ENCODE results near the gene LNPEP.

The LNPEP gene

DNA sequence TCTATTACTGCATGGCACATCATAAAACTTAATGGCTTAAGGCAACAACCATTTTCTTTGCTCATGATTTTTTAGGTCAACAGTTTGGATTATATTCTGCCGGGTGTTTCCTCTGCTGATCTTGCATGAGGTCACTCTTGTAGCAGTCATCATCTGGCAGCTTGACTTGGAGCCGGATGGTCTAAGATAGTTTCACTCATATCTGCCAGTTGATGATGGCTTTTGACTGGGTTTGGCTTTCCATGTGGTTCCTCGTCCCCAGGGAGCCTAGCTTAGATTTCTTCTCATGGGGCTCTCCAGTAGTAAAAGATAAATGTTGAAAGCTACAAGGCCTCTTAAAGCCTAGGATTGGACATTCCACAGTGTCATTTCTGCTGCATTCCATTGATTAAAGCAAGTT lies 27.4 kb downstream of the LNPEP start:
- no peak for DNase-seq

GRCh38 chr5:96966801-96967200 lies 30.9 kb downstream of the LNPEP start:
- DNase-seq: no peak

- DNase-seq: no peak
These were observed 31.5 kb downstream of the LNPEP start for GRCh38 chr5:96967400-96967799.

DNA sequence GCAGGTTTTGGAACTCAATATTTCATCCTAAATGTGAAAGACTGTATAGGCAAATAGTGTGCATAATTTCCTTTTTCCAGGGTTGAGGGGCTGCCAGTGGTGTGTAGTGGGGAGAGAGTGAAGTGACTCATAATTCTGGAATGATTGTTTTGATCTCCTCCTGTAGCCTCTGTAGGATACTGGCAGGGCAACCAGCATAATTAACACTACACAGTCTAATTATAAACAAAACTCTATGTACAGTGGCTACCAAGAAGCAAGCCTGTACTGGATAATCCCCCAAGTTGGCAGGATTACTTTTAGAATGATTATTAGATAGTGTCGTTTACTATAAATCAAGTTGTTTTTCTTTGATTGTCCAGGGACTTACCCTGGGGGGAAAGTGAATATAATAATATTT lies 32.2 kb downstream of the LNPEP start:
- no peak for DNase-seq

DNA sequence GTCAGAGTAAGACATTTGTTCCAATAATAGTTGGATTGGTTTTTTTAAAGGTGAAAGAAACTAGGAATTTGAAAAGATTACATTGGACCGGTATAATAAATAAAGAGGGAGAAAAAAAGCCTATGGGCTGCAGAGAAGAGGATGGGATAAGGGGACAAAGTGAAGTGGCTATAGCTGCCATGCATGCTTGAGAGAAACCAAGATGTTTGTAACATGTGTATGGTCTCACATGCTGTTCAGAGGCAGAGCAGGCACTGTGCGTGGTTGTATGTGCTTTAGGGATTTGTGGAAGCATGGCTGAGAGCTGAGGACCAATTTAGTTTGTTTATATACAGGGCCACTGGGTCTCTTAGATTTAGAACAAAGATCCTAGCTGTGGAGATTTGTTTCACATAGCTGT lies 32.7 kb downstream of the LNPEP start:
- DNase-seq: no peak

DNA sequence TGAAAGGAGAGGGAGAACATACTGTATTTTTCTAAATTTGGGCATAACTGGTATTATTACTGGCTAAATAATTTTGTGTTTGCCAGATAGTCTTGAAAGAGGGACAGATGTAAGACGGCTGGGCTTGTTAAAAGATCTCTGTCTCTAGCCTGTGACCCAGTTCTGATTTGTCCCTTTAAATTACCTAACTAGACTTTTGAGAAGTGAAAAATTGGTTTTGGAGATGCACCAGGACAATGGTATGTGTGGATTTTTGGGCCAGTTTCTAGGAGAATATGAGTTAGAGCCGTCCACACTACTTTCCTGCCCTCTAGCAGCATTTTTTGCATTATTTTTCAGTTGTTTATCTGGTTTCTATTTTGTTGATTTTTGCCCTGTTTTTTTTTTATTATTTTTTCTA lies 33.5 kb downstream of the LNPEP start:
- no peak for DNase-seq

GRCh38 chr5:96972599-96973334 lies 36.9 kb downstream of the LNPEP start:
- DNase-seq: no peak

GRCh38 chr5:96973532-96974401 lies 37.9 kb downstream of the LNPEP start:
- DNase-seq: no peak

GRCh38 chr5:96975656-96976055 lies 39.8 kb downstream of the LNPEP start:
- no peak for DNase-seq

GRCh38 chr5:96977228-96977627 lies 41.3 kb downstream of the LNPEP start:
- no peak for DNase-seq

GRCh38 chr5:96978812-96979449 lies 43.1 kb downstream of the LNPEP start:
- no peak for DNase-seq

- no peak for DNase-seq
These were observed 48.8 kb downstream of the LNPEP start for GRCh38 chr5:96984506-96985192.

DNA sequence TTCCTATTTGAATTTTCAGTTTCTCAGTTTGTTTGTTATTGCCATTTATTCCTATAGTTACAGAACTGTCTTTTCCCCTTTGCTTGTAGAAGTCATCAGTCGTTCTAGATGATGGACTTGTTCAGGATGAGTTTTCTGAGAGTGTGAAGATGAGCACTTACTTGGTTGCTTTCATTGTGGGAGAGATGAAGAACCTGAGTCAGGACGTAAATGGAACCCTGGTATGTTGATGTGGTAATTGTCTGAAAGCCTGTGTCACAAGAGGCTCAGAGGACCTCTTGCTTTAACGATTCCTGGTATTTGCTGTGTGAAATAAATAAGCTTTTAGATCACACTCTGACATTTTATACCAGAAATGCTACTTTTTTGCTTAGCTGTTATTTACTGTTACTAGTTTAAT lies 50.6 kb downstream of the LNPEP start:
- DNase-seq: no peak

DNA sequence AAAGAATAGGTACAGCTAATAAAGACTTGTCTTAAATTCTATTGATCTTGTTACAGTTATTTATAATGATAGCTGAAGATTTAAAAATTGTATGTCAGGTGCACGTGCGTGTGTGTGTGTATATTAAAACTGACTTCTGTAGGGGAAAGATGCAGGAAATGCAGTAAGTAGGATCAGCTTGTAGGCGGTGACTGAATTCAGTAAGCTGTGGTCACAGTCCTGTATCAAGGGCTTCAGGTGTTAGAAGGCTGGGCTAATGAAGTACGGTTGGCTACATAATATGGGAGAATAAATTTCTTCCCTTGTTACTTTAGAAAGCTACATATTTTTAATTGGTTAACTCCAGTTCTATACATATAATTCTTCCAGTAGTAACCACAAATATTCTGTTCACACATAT lies 54.2 kb downstream of the LNPEP start:
- no peak for DNase-seq

GRCh38 chr5:96991708-96992107 lies 55.8 kb downstream of the LNPEP start:
- DNase-seq: no peak

GRCh38 chr5:96993760-96994159 lies 57.9 kb downstream of the LNPEP start:
- no peak for DNase-seq

DNA sequence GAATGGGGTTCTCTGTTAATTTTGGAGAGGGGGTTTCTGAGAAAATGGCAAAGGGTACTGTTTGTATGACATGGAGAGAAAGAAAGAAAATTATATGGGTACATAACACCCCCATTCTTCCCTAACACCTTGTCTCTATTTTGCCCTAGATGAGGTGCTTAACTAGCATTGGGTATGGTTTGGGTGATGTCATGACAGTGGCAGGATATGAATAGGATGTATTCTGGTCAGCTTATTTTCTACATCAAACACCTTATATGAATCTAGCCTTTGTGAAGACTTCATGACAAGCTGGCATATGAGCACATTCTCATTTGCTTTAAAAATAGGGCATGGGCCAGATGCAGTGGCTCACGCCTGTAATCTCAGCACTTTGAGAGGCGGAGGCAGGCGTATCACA lies 58.6 kb downstream of the LNPEP start:
- no peak for DNase-seq

DNA sequence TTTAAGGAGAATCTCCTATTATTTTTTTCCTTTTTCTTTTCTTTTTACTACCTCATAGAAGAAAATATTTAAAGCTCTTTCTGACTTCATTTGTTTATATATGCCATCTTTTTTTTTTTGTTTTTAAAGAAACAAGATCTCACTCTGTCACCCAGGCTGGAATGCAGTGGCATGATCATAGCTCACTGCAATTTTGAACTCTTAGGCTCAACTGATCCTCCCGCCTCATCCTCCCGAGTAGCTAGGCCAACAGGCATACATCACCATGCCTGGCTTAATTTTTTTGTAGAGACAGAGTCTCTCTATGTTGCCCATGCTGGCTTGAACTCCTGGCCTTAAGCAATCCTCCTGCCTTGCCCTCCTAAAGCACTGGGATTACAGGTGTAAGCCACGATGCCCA lies 59.5 kb downstream of the LNPEP start:
- no peak for DNase-seq

DNA sequence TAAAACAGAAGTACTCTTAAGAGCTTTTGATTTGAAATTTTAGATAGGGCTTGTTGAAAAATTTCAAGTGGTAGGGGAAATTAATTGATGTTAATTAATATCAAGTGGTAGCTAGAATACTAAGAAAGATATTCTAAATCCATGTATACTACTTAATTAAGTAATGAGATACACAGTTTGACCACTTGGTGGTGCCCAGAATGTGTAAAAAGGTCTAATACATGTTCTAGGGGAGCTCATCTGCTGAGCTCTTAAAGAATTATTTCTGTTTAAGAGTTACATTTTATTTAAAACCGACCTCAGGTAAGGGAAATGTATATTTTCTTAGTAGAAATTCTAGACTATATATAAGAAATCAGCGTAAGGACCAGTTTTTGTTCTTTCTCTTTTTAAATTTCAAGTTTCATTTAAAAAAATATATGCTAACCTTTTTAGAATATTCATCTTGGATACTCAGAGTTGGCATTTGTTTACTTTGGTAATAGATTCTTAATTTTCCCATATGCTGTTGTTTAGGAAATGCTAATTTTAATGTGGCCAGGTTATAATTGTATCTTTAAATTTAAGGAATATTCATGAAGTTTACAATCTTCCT lies 61.5 kb downstream of the LNPEP start:
- DNase-seq: peak; percentile 55

DNA sequence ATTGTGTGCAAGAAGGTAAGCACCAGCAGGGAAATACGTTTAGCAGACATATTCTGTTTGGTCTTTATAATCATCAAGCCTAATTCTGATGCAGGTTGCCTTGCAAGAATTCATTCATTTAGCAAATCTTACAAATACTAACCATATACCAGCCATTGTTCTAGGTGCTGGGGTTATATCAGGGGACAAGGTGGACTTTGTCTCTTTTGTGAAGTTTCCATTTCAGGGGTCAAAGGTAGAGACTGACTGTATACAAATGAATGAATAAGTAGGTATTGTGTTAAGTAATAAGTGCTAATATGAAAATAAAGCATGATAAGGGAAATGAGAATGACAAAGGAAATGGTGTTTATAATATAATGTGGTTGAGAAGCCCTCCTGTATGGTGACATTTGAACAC lies 64.0 kb downstream of the LNPEP start:
- no peak for DNase-seq

GRCh38 chr5:97000391-97000790 lies 64.5 kb downstream of the LNPEP start:
- DNase-seq: no peak

- DNase-seq: no peak
These were observed 67.1 kb downstream of the LNPEP start for GRCh38 chr5:97002983-97003382.

Measured in NCI-H1694 treated with DMSO at 0.1 percent for 48 hours (cell line).